CD4-positive, CD25-positive, alpha-beta regulatory T cell (primary cell): ENCODE measurements around the gene CARHSP1. TPM values are rescaled to one million over a fixed set of nuclear protein-coding genes. Genes with fewer than 3 reads are reported as not detected.
A peak's percentile ranks its signal among the peaks of the same experiment; 100 is the strongest.
"Not testable (repeated sequence)": the region's sequence is repeated elsewhere in the genome, so short reads cannot be mapped to it uniquely, and the experiment has no call there.

Experiments
- ATAC-seq, 2 donors: fragments of 150-1000 bp; cut with Tn5 transposase; one replicate each; pipeline ENCODE4 v1.10.0; 2021; ENCODE audit warnings: low read depth in 2 of 2, moderate number of reproducible peaks in 2 of 2, moderate library complexity in 1 of 2
- DNase-seq, 3 donors: peaks; one replicate each; pipeline versions ENCODE4 v3.0.0 to v3.0.0-alpha.2; 2012 to 2022; ENCODE audit warnings: mixed read lengths in 1 of 3
- H3K27ac ChIP-seq: one replicate; pipeline ENCODE4 v1.7.0; 2013; ENCODE audit warnings: mild to moderate bottlenecking, low read length; ENCODE audit not compliant: insufficient read depth, poor library complexity, severe bottlenecking
- H3K27me3 ChIP-seq: one replicate; pipeline ENCODE4 v1.7.0; 2013; ENCODE audit warnings: low read length; ENCODE audit not compliant: control insufficient read depth, insufficient read depth
- H3K36me3 ChIP-seq: one replicate; pipeline ENCODE4 v1.7.0; 2013; ENCODE audit warnings: mild to moderate bottlenecking, low read length, moderate library complexity; ENCODE audit not compliant: control insufficient read depth, insufficient read depth
- H3K4me1 ChIP-seq: 2 replicates; pipeline ENCODE4 v1.7.0; 2013; ENCODE audit warnings: mild to moderate bottlenecking, low read length; ENCODE audit not compliant: insufficient read depth, control insufficient read depth, poor library complexity, severe bottlenecking
- H3K4me3 ChIP-seq: one replicate; pipeline ENCODE4 v1.7.0; 2013; ENCODE audit warnings: low read depth, mild to moderate bottlenecking, low read length, moderate library complexity
- H3K9me3 ChIP-seq, 2 experiments: 1 replicate in 1 of 2; 2 replicates in 1 of 2; pipeline ENCODE4 v1.7.0; 2013; ENCODE audit warnings: low read length in 2 of 2, mild to moderate bottlenecking in 1 of 2, moderate library complexity in 1 of 2; ENCODE audit not compliant: control insufficient read depth in 2 of 2
- H3K27ac Mint-ChIP-seq, 3 donors: one replicate each; pipeline ENCODE4 v1.8.0; 2020 to 2022; ENCODE audit warnings: mild to moderate bottlenecking in 3 of 3, mixed read lengths in 3 of 3, moderate library complexity in 2 of 3
- H3K27me3 Mint-ChIP-seq: one replicate; pipeline ENCODE4 v1.8.0; 2022; ENCODE audit warnings: mild to moderate bottlenecking, mixed read lengths
- H3K36me3 Mint-ChIP-seq: one replicate; pipeline ENCODE4 v1.8.0; 2020; ENCODE audit warnings: mixed read lengths
- H3K4me1 Mint-ChIP-seq, 4 donors: one replicate each; pipeline ENCODE4 v1.8.0; 2020 to 2022; ENCODE audit warnings: mixed read lengths in 4 of 4, mild to moderate bottlenecking in 1 of 4
- H3K4me3 Mint-ChIP-seq, 4 donors: one replicate each; pipeline ENCODE4 v1.8.0; 2020 to 2022; ENCODE audit warnings: mild to moderate bottlenecking in 4 of 4, mixed read lengths in 4 of 4, moderate library complexity in 3 of 4
- H3K9me3 Mint-ChIP-seq, 7 donors: one replicate each; pipeline ENCODE4 v1.8.0; 2020 to 2022; ENCODE audit warnings: mixed read lengths in 7 of 7, mild to moderate bottlenecking in 3 of 7, moderate library complexity in 2 of 7
- polyA plus RNA-seq, 4 donors: library from polyadenylated mRNA; unstranded; fragments of 300-500 nt; fragmentation: Illumina TruSeq; gene quantifications; one replicate each; pipeline ENCODE4 v1.2.3, GENCODE V29; 2021
- total RNA-seq: library from RNA; stranded (reverse); gene quantifications from one replicate; pipeline ENCODE4 v1.2.3, GENCODE V29; 2022

The CARHSP1 gene
- total and polyA plus RNA-seq, 5 donors from 2014 or later: 55.3 to 94.8 (median 74.8) TPM

- Mint-ChIP-seq H3K27ac (peak overlapping the region in 1 of 3 donors; percentile 32), H3K4me3 (peak overlapping the region in 1 of 4 donors; percentile 52), H3K4me1 (peaks cover 0 to 13% (median 7%) of the 10 kb centered on the region in 4 donors)
- not testable (repeated sequence) for H3K4me3 ChIP-seq, ATAC-seq, H3K9me3 Mint-ChIP-seq, H3K27me3 ChIP-seq, H3K9me3 ChIP-seq, H3K27ac ChIP-seq, DNase-seq, H3K36me3 Mint-ChIP-seq, H3K36me3 ChIP-seq, H3K4me1 ChIP-seq, H3K27me3 Mint-ChIP-seq
Measured at GRCh38 chr16:8842016-8842415, 26.8 kb downstream of the CARHSP1 start.

GRCh38 chr16:8837594-8837993 is 31.2 kb downstream of the CARHSP1 start:
- not testable (repeated sequence) for H3K27ac Mint-ChIP-seq, H3K4me3 ChIP-seq, H3K4me3 Mint-ChIP-seq, DNase-seq, H3K27me3 ChIP-seq, H3K36me3 ChIP-seq, H3K4me1 ChIP-seq, ATAC-seq, H3K27me3 Mint-ChIP-seq, H3K27ac ChIP-seq, H3K9me3 ChIP-seq, H3K36me3 Mint-ChIP-seq, H3K9me3 Mint-ChIP-seq
- H3K4me1 Mint-ChIP-seq: peaks cover 0 to 16% (median 9%) of the 10 kb centered on the region in 4 donors

- H3K27ac Mint-ChIP-seq, H3K9me3 Mint-ChIP-seq, H3K36me3 ChIP-seq, DNase-seq, H3K27ac ChIP-seq, H3K36me3 Mint-ChIP-seq, H3K27me3 ChIP-seq, H3K4me3 Mint-ChIP-seq, H3K9me3 ChIP-seq, H3K4me1 ChIP-seq, H3K27me3 Mint-ChIP-seq, ATAC-seq, H3K4me3 ChIP-seq: not testable (repeated sequence)
- peaks cover 0 to 11% (median 9%) of the 10 kb centered on the region in 4 donors for H3K4me1 Mint-ChIP-seq
Measured at GRCh38 chr16:8836797-8837196, 32.0 kb downstream of the CARHSP1 start.

- Mint-ChIP-seq H3K27ac (peak overlapping the region in 2 of 3 donors; percentile 52 to 62), H3K9me3 (no peaks in the 10 kb centered on the region)
Measured at GRCh38 chr16:8832717-8833105, 36.1 kb downstream of the CARHSP1 start.

GRCh38 chr16:8831871-8832716 is 36.7 kb downstream of the CARHSP1 start:
- no peaks in the 10 kb centered on the region for H3K4me1 ChIP-seq
- H3K9me3 ChIP-seq: no peaks in the 10 kb centered on the region
- Mint-ChIP-seq H3K27ac (peak overlapping the region in 1 of 3 donors; percentile 52), H3K9me3 (no peaks in the 10 kb centered on the region), H3K4me1 (peaks cover 0 to 14% (median 9%) of the 10 kb centered on the region in 4 donors), H3K36me3 (peaks cover 22% of the 10 kb centered on the region), H3K27me3 (no peaks in the 10 kb centered on the region), H3K4me3 (no peak overlapping the region)
- H3K36me3 ChIP-seq: peaks cover 9% of the 10 kb centered on the region
- ATAC-seq (no peak), DNase-seq (no peak)
- H3K27me3 ChIP-seq: no peaks in the 10 kb centered on the region
- no peak overlapping the region for H3K27ac ChIP-seq
- H3K4me3 ChIP-seq: no peak overlapping the region

More at GRCh38 chr16:8832717-8833105, 36.1 kb downstream of the CARHSP1 start:
- ATAC-seq: no peak
- peaks cover 9% of the 10 kb centered on the region for H3K36me3 ChIP-seq
- no peak overlapping the region for H3K4me3 ChIP-seq
- H3K4me1 ChIP-seq: no peaks in the 10 kb centered on the region
- no peak for DNase-seq
- Mint-ChIP-seq H3K4me3 (no peak overlapping the region), H3K4me1 (peaks cover 0 to 14% (median 9%) of the 10 kb centered on the region in 4 donors), H3K36me3 (peaks cover 22% of the 10 kb centered on the region), H3K27me3 (no peaks in the 10 kb centered on the region)
- no peaks in the 10 kb centered on the region for H3K27me3 ChIP-seq
- H3K9me3 ChIP-seq: no peaks in the 10 kb centered on the region
- H3K27ac ChIP-seq: no peak overlapping the region

GRCh38 chr16:8831450-8831849 is 37.4 kb downstream of the CARHSP1 start:
- Histone ChIP-seq H3K27me3 (no peaks in the 10 kb centered on the region), H3K4me3 (no peak overlapping the region), H3K27ac (no peak overlapping the region), H3K36me3 (peaks cover 9% of the 10 kb centered on the region), H3K4me1 (no peaks in the 10 kb centered on the region), H3K9me3 (no peaks in the 10 kb centered on the region)
- ATAC-seq (no peak), DNase-seq (no peak)
- H3K4me3 Mint-ChIP-seq: no peak overlapping the region
- peaks cover 22% of the 10 kb centered on the region for H3K36me3 Mint-ChIP-seq
- no peaks in the 10 kb centered on the region for H3K9me3 Mint-ChIP-seq
- no peaks in the 10 kb centered on the region for H3K27me3 Mint-ChIP-seq
- peak overlapping the region in 1 of 3 donors; percentile 47 for H3K27ac Mint-ChIP-seq
- peaks cover under 1 to 15% (median 10%) of the 10 kb centered on the region in 4 donors for H3K4me1 Mint-ChIP-seq

GRCh38 chr16:8828541-8829165 is 40.2 kb downstream of the CARHSP1 start:
- Mint-ChIP-seq H3K4me3 (no peak overlapping the region), H3K27ac (peak overlapping the region in 1 of 3 donors; percentile 17), H3K27me3 (no peaks in the 10 kb centered on the region), H3K4me1 (peaks cover 5 to 12% (median 12%) of the 10 kb centered on the region in 4 donors), H3K9me3 (no peaks in the 10 kb centered on the region), H3K36me3 (peaks cover 26% of the 10 kb centered on the region)
- no peak for ATAC-seq
- H3K27me3 ChIP-seq: no peaks in the 10 kb centered on the region
- peaks cover 9% of the 10 kb centered on the region for H3K36me3 ChIP-seq
- H3K4me3 ChIP-seq: no peak overlapping the region
- no peak for DNase-seq
- no peak overlapping the region for H3K27ac ChIP-seq
- no peaks in the 10 kb centered on the region for H3K4me1 ChIP-seq
- no peaks in the 10 kb centered on the region for H3K9me3 ChIP-seq
